Peyer's patch (tissue), 4 donors: ENCODE results near the gene B3GALT6. TPM values are rescaled to one million over a fixed set of nuclear protein-coding genes. Genes with fewer than 3 reads are reported as not detected.

Source experiments
- DNase-seq, 3 donors: peaks; one replicate each; pipeline ENCODE4 v3.0.0-alpha.2; 2017 to 2019
- H3K27ac ChIP-seq, 4 donors: fragments of 200-600 bp; sonication (generic); one replicate each; pipeline ENCODE4 v1.5.1; 2016 to 2019
- H3K27me3 ChIP-seq, 2 donors: fragments of 200-600 bp; sonication (generic); one replicate each; pipeline ENCODE4 v1.5.1; 2019
- H3K36me3 ChIP-seq, 3 donors: fragments of 200-600 bp; sonication (generic); one replicate each; pipeline ENCODE4 v1.5.1; 2016 to 2019
- H3K4me1 ChIP-seq, 4 donors: fragments of 200-600 bp; sonication (generic); one replicate each; pipeline ENCODE4 v1.5.1; 2016 to 2019
- H3K4me3 ChIP-seq, 4 donors: fragments of 200-600 bp; sonication (generic); 1 replicate in 3 of 4; 2 replicates in 1 of 4; pipeline ENCODE4 v1.5.1; 2016 to 2019; ENCODE audit warnings: mild to moderate bottlenecking in 1 of 4
- H3K9me3 ChIP-seq, 4 donors: fragments of 200-600 bp; sonication (generic); one replicate each; pipeline ENCODE4 v1.5.1; 2016 to 2019; ENCODE audit warnings: mild to moderate bottlenecking in 1 of 4
- CTCF ChIP-seq, 6 experiments: fragments of 450-650 bp in 4 of 6; fragments of 200-600 bp in 2 of 6; sonication (generic) in 1 of 6; IDR thresholded peaks; one replicate each; pipeline ENCODE4 v1.5.1; 2017 to 2019; ENCODE audit warnings: antibody characterized with exemption in 6 of 6, mild to moderate bottlenecking in 3 of 6, moderate library complexity in 1 of 6
- POLR2A ChIP-seq, 2 donors: fragments of 450-650 bp; IDR thresholded peaks; one replicate each; pipeline ENCODE4 v1.5.1; 2017; ENCODE audit warnings: antibody characterized with exemption in 2 of 2, mild to moderate bottlenecking in 2 of 2, moderate library complexity in 2 of 2
- total RNA-seq, 4 donors: library from RNA; depleted of rRNA; stranded (reverse); fragments of >200 nt; gene quantifications; one replicate each; pipeline ENCODE4 v1.1.0, GENCODE V29; 2016

Gene B3GALT6
- total RNA-seq, 4 donors from 2014 or later: 9.1 to 13.4 (median 10.6) TPM

- Histone ChIP-seq H3K36me3 (peaks cover 0 to 97% (median 0%) of the 10 kb centered on the region in 3 donors), H3K4me3 (no peak overlapping the region), H3K27me3 (no peaks in the 10 kb centered on the region), H3K4me1 (no peaks in the 10 kb centered on the region), H3K27ac (no peak overlapping the region), H3K9me3 (no peaks in the 10 kb centered on the region)
- TF ChIP-seq CTCF (IDR thresholded peaks at IDR 0.05) (no peak), POLR2A (IDR thresholded peaks at IDR 0.05) (no peak)
- DNase-seq: no peak
These were observed 10.0 kb upstream of the B3GALT6 start for GRCh38 chr1:1221887-1222574.

GRCh38 chr1:1222575-1223225 is 9.3 kb upstream of the B3GALT6 start:
- DNase-seq: no peak
- no peaks in the 10 kb centered on the region for H3K9me3 ChIP-seq
- no peak overlapping the region for H3K4me3 ChIP-seq
- peaks cover 0 to 97% (median 0%) of the 10 kb centered on the region in 3 donors for H3K36me3 ChIP-seq
- no peaks in the 10 kb centered on the region for H3K4me1 ChIP-seq
- H3K27me3 ChIP-seq: no peaks in the 10 kb centered on the region
- H3K27ac ChIP-seq: no peak overlapping the region
- no peak for TF ChIP-seq POLR2A (IDR thresholded peaks at IDR 0.05)

GRCh38 chr1:1223321-1223720 is 8.7 kb upstream of the B3GALT6 start:
- Histone ChIP-seq H3K9me3 (no peaks in the 10 kb centered on the region), H3K27me3 (no peaks in the 10 kb centered on the region), H3K36me3 (peaks cover 0 to 97% (median 0%) of the 10 kb centered on the region in 3 donors)

GRCh38 chr1:1223891-1224290 is 8.1 kb upstream of the B3GALT6 start:
- H3K36me3 ChIP-seq: peaks cover 0 to 97% (median 0%) of the 10 kb centered on the region in 3 donors

More at GRCh38 chr1:1223321-1223720, 8.7 kb upstream of the B3GALT6 start:
- DNase-seq: no peak
- no peak overlapping the region for H3K27ac ChIP-seq
- no peak for TF ChIP-seq CTCF (IDR thresholded peaks at IDR 0.05)
- no peak for TF ChIP-seq POLR2A (IDR thresholded peaks at IDR 0.05)
- H3K4me3 ChIP-seq: no peak overlapping the region
- no peaks in the 10 kb centered on the region for H3K4me1 ChIP-seq

GRCh38 chr1:1225238-1225845 is 6.7 kb upstream of the B3GALT6 start:
- Histone ChIP-seq H3K4me3 (no peak overlapping the region), H3K27me3 (no peaks in the 10 kb centered on the region), H3K36me3 (peaks cover 0 to 91% (median 0%) of the 10 kb centered on the region in 3 donors), H3K9me3 (no peaks in the 10 kb centered on the region), H3K4me1 (peaks cover 3 to 14% (median 8%) of the 10 kb centered on the region in 4 donors), H3K27ac (no peak overlapping the region)
- DNase-seq: no peak
- TF ChIP-seq POLR2A (IDR thresholded peaks at IDR 0.05) (no peak), CTCF (IDR thresholded peaks at IDR 0.05) (no peak)

More at GRCh38 chr1:1223891-1224290, 8.1 kb upstream of the B3GALT6 start:
- no peaks in the 10 kb centered on the region for H3K27me3 ChIP-seq
- TF ChIP-seq CTCF (IDR thresholded peaks at IDR 0.05) (no peak), POLR2A (IDR thresholded peaks at IDR 0.05) (no peak)
- H3K9me3 ChIP-seq: no peaks in the 10 kb centered on the region
- H3K4me1 ChIP-seq: no peaks in the 10 kb centered on the region
- no peak overlapping the region for H3K27ac ChIP-seq
- no peak for DNase-seq
- no peak overlapping the region for H3K4me3 ChIP-seq

- H3K27me3 ChIP-seq: no peaks in the 10 kb centered on the region
- H3K36me3 ChIP-seq: peaks cover 0 to 85% (median 0%) of the 10 kb centered on the region in 3 donors
- no peak for TF ChIP-seq POLR2A (IDR thresholded peaks at IDR 0.05)
- TF ChIP-seq CTCF (IDR thresholded peaks at IDR 0.05): no peak
- DNase-seq: no peak
- H3K9me3 ChIP-seq: no peaks in the 10 kb centered on the region
- peaks cover 3 to 20% (median 10%) of the 10 kb centered on the region in 4 donors for H3K4me1 ChIP-seq
- H3K27ac ChIP-seq: no peak overlapping the region
- no peak overlapping the region for H3K4me3 ChIP-seq
These were observed 6.1 kb upstream of the B3GALT6 start for GRCh38 chr1:1225913-1226312.
